CD4-positive, CD25-positive, alpha-beta regulatory T cell (primary cell): ENCODE results near the gene CRTC1. TPM values are rescaled to one million over a fixed set of nuclear protein-coding genes. Genes with fewer than 3 reads are reported as not detected.

Source experiments
- ATAC-seq, 2 donors: fragments of 150-1000 bp; cut with Tn5 transposase; one replicate each; pipeline ENCODE4 v1.10.0; 2021; ENCODE audit warnings: low read depth in 2 of 2, moderate number of reproducible peaks in 2 of 2, moderate library complexity in 1 of 2
- DNase-seq, 3 donors: peaks; one replicate each; pipeline versions ENCODE4 v3.0.0 to v3.0.0-alpha.2; 2012 to 2022; ENCODE audit warnings: mixed read lengths in 1 of 3
- H3K27ac ChIP-seq: one replicate; pipeline ENCODE4 v1.7.0; 2013; ENCODE audit warnings: mild to moderate bottlenecking, low read length; ENCODE audit not compliant: insufficient read depth, poor library complexity, severe bottlenecking
- H3K27me3 ChIP-seq: one replicate; pipeline ENCODE4 v1.7.0; 2013; ENCODE audit warnings: low read length; ENCODE audit not compliant: control insufficient read depth, insufficient read depth
- H3K36me3 ChIP-seq: one replicate; pipeline ENCODE4 v1.7.0; 2013; ENCODE audit warnings: mild to moderate bottlenecking, low read length, moderate library complexity; ENCODE audit not compliant: control insufficient read depth, insufficient read depth
- H3K4me1 ChIP-seq: 2 replicates; pipeline ENCODE4 v1.7.0; 2013; ENCODE audit warnings: mild to moderate bottlenecking, low read length; ENCODE audit not compliant: insufficient read depth, control insufficient read depth, poor library complexity, severe bottlenecking
- H3K4me3 ChIP-seq: one replicate; pipeline ENCODE4 v1.7.0; 2013; ENCODE audit warnings: low read depth, mild to moderate bottlenecking, low read length, moderate library complexity
- H3K9me3 ChIP-seq, 2 experiments: 1 replicate in 1 of 2; 2 replicates in 1 of 2; pipeline ENCODE4 v1.7.0; 2013; ENCODE audit warnings: low read length in 2 of 2, mild to moderate bottlenecking in 1 of 2, moderate library complexity in 1 of 2; ENCODE audit not compliant: control insufficient read depth in 2 of 2
- H3K27ac Mint-ChIP-seq, 3 donors: one replicate each; pipeline ENCODE4 v1.8.0; 2020 to 2022; ENCODE audit warnings: mild to moderate bottlenecking in 3 of 3, mixed read lengths in 3 of 3, moderate library complexity in 2 of 3
- H3K27me3 Mint-ChIP-seq: one replicate; pipeline ENCODE4 v1.8.0; 2022; ENCODE audit warnings: mild to moderate bottlenecking, mixed read lengths
- H3K36me3 Mint-ChIP-seq: one replicate; pipeline ENCODE4 v1.8.0; 2020; ENCODE audit warnings: mixed read lengths
- H3K4me1 Mint-ChIP-seq, 4 donors: one replicate each; pipeline ENCODE4 v1.8.0; 2020 to 2022; ENCODE audit warnings: mixed read lengths in 4 of 4, mild to moderate bottlenecking in 1 of 4
- H3K4me3 Mint-ChIP-seq, 4 donors: one replicate each; pipeline ENCODE4 v1.8.0; 2020 to 2022; ENCODE audit warnings: mild to moderate bottlenecking in 4 of 4, mixed read lengths in 4 of 4, moderate library complexity in 3 of 4
- H3K9me3 Mint-ChIP-seq, 7 donors: one replicate each; pipeline ENCODE4 v1.8.0; 2020 to 2022; ENCODE audit warnings: mixed read lengths in 7 of 7, mild to moderate bottlenecking in 3 of 7, moderate library complexity in 2 of 7
- polyA plus RNA-seq, 4 donors: library from polyadenylated mRNA; unstranded; fragments of 300-500 nt; fragmentation: Illumina TruSeq; gene quantifications; one replicate each; pipeline ENCODE4 v1.2.3, GENCODE V29; 2021
- total RNA-seq: library from RNA; stranded (reverse); gene quantifications from one replicate; pipeline ENCODE4 v1.2.3, GENCODE V29; 2022

The CRTC1 gene
- total and polyA plus RNA-seq, 5 donors from 2014 or later, result 0.47 to 20.2 (median 1.1) TPM

DNA sequence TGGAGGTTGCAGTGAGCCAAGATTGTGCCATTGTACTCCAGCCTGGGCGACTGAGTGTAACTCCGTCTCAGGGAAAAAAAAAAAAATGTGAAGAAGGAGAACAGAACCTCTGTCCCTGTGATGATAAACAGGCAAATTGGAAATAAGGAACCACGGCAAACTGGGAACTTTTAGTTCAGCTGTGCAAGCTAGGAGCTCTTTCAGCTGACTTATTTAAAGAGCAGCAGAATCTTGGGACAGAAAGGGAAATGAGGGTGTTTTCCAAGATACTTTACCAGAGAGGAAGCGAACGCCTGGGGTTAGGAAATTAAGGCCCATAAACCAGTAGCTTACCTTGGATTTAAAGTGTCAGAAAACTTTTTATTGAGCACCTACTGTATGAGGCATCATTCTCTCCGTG lies 145.3 kb downstream of the CRTC1 start:
- H3K27ac Mint-ChIP-seq, result no peak overlapping the region
- DNase-seq, result no peak
- H3K4me3 Mint-ChIP-seq, result no peak overlapping the region
- Histone ChIP-seq H3K36me3 (no peaks in the 10 kb centered on the region), H3K27me3 (no peaks in the 10 kb centered on the region), H3K4me3 (no peak overlapping the region), H3K27ac (no peak overlapping the region), H3K9me3 (peaks cover 6% of the 10 kb centered on the region in 2 experiments), H3K4me1 (peaks cover 20% of the 10 kb centered on the region)
- H3K27me3 Mint-ChIP-seq, result peaks cover 33% of the 10 kb centered on the region
- peaks cover 6% of the 10 kb centered on the region for H3K36me3 Mint-ChIP-seq
- H3K9me3 Mint-ChIP-seq, result peaks cover 0 to 1% (median 0%) of the 10 kb centered on the region in 7 donors
- no peak for ATAC-seq
- H3K4me1 Mint-ChIP-seq, result peaks cover 3 to 15% (median 8%) of the 10 kb centered on the region in 4 donors

DNA sequence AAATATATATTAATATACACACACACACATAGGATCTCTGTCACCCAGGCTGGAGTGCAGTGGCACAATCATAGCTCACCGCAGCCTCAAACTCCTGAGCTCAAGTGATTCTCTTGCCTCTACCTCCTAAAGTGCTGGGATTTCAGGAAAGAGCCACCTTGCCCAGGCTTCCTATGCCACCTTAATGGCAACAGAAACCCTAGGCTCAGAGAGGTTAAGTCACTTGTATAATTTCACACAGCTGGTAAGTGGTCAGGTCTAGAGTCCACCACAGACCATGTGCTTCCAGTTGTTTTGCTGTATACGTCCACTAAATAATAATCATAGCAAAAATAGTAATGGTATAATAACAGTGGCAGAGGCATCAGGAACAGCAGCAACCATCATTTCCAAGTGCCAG lies 147.0 kb downstream of the CRTC1 start:
- H3K4me3 Mint-ChIP-seq, result peak overlapping the region; percentile 32 to 80 (median 58)
- H3K4me1 Mint-ChIP-seq, result peaks cover 13 to 32% (median 23%) of the 10 kb centered on the region in 4 donors
- H3K9me3 Mint-ChIP-seq, result peaks cover 0 to 1% (median 0%) of the 10 kb centered on the region in 7 donors
- Histone ChIP-seq H3K4me1 (peaks cover 36% of the 10 kb centered on the region), H3K27me3 (no peaks in the 10 kb centered on the region), H3K9me3 (peaks cover 6% of the 10 kb centered on the region in 2 experiments), H3K4me3 (no peak overlapping the region), H3K36me3 (peaks cover 7% of the 10 kb centered on the region), H3K27ac (no peak overlapping the region)
- peaks cover 27% of the 10 kb centered on the region for H3K27me3 Mint-ChIP-seq
- ATAC-seq, result no peak
- H3K27ac Mint-ChIP-seq, result no peak overlapping the region
- no peak for DNase-seq
- peaks cover 9% of the 10 kb centered on the region for H3K36me3 Mint-ChIP-seq

DNA sequence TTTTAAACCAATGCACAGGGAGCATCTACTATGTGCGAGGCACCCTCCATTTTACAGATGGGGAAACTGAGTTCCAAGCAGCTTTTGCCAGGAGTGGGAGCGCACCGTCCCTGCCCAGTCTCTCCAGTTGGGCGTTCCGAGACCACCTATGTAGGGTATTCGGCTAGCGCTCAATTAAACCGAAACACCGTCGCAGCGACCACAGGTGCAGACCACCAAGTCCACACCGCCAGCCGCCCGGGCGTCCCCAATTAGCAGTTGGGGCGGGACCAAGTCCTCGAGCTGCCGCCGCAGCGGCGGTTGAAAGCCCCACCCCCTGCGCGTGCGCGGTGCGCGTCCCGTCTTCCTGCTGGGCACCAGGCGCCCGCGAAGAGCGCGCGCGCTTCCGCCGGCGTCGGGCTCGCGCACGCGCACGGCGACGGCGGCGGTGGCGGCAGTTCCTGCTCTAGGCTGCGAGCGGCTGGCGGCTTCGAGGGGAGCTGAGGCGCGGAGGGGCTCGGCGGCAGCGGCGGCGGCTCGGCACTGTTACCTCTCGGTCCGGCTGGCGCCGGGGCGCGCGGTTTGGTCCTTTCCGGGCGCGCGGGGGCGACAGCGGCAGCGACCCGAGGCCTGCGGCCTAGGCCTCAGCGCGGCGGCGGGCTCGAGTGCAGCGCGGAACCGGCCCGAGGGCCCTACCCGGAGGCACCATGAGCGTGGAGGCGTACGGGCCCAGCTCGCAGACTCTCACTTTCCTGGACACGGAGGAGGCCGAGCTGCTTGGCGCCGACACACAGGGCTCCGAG lies 148.2 kb downstream of the CRTC1 start, which contains the start of gene UPF1:
Gene UPF1, plus strand, starts transcription at position 436 of the 782 bp plus-strand sequence. Its CDS starts 251 bp downstream, at position 687.
- H3K4me3 Mint-ChIP-seq, result peak within 1 kb of the TSS; percentile 92 to 97 (median 94)
- H3K27me3 Mint-ChIP-seq, result peaks cover 16% of the 10 kb centered on the region
- Histone ChIP-seq H3K27ac (peak within 1 kb of the TSS; percentile 87), H3K27me3 (no peaks in the 10 kb centered on the region), H3K36me3 (peaks cover 16% of the 10 kb centered on the region), H3K4me3 (peak within 1 kb of the TSS; percentile 89), H3K9me3 (peaks cover 6% of the 10 kb centered on the region in 2 experiments), H3K4me1 (peaks cover 44% of the 10 kb centered on the region)
- H3K9me3 Mint-ChIP-seq, result peaks cover 0 to 1% (median 0%) of the 10 kb centered on the region in 7 donors
- H3K36me3 Mint-ChIP-seq, result peaks cover 20% of the 10 kb centered on the region
- ATAC-seq (peak; percentile 85 to 87), DNase-seq (peak; percentile 96)
- peaks cover 23 to 43% (median 34%) of the 10 kb centered on the region in 4 donors for H3K4me1 Mint-ChIP-seq
- H3K27ac Mint-ChIP-seq, result peak within 1 kb of the TSS; percentile 82 to 96 (median 93)

Other genes starting within 250 kb of the CRTC1 start
- 26.2 TPM for gene ISYNA1, start 245.5 kb upstream of the CRTC1 start, total RNA-seq
- gene ISYNA1, start 245.5 kb upstream of the CRTC1 start, polyA plus RNA-seq, result 10 to 100 TPM; 11.3 to 26.0 (median 21.4) TPM
- 53.6 TPM for gene ELL, start 161.6 kb upstream of the CRTC1 start, total RNA-seq
- 10 to 100 TPM in 1 of 4 donors, 1 to 10 TPM in 3; 7.7 to 11.8 (median 9.7) TPM for gene ELL, start 161.6 kb upstream of the CRTC1 start, polyA plus RNA-seq
- gene FKBP8, start 140.1 kb upstream of the CRTC1 start, total RNA-seq, result 186 TPM
- 100 to 1,000 TPM; 106 to 118 (median 117) TPM for gene FKBP8, start 140.1 kb upstream of the CRTC1 start, polyA plus RNA-seq
- 90.6 TPM for gene KXD1, start 125.8 kb upstream of the CRTC1 start, total RNA-seq
- gene KXD1, start 125.8 kb upstream of the CRTC1 start, polyA plus RNA-seq, result 10 to 100 TPM; 65.3 to 99.1 (median 89.9) TPM
- 1,556 TPM for gene UBA52, start 111.8 kb upstream of the CRTC1 start, total RNA-seq
- 1,000 to 10,000 TPM; 1,213 to 1,759 (median 1,573) TPM for gene UBA52, start 111.8 kb upstream of the CRTC1 start, polyA plus RNA-seq
- gene REX1BD, start 94.9 kb upstream of the CRTC1 start, total RNA-seq, result 87.4 TPM
- gene REX1BD, start 94.9 kb upstream of the CRTC1 start, polyA plus RNA-seq, result 100 to 1,000 TPM; 139 to 163 (median 148) TPM
- gene CRLF1, start 76.9 kb upstream of the CRTC1 start, total RNA-seq, result not detected
- 1 to 10 TPM in 1 of 4 donors, under 1 TPM in 1, not detected in 2; 0.31 to 1.1 TPM for gene CRLF1, start 76.9 kb upstream of the CRTC1 start, polyA plus RNA-seq
- not detected for gene TMEM59L, start 70.8 kb upstream of the CRTC1 start, total RNA-seq
- not detected for gene TMEM59L, start 70.8 kb upstream of the CRTC1 start, polyA plus RNA-seq
- gene KLHL26, start 46.7 kb upstream of the CRTC1 start, total RNA-seq, result 16.7 TPM
- gene KLHL26, start 46.7 kb upstream of the CRTC1 start, polyA plus RNA-seq, result 1 to 10 TPM; 1.8 to 4.0 (median 2.6) TPM
- gene COMP, start 107.6 kb downstream of the CRTC1 start, total RNA-seq, result not detected
- gene COMP, start 107.6 kb downstream of the CRTC1 start, polyA plus RNA-seq, result not detected
- gene UPF1, start 148.3 kb downstream of the CRTC1 start, total RNA-seq, result 140 TPM
- gene UPF1, start 148.3 kb downstream of the CRTC1 start, polyA plus RNA-seq, result 10 to 100 TPM in 2 of 4 donors, 1 to 10 TPM in 2; 8.6 to 11.9 (median 9.8) TPM
- gene CERS1, start 212.5 kb downstream of the CRTC1 start, total RNA-seq, result not detected
- not detected for gene CERS1, start 212.5 kb downstream of the CRTC1 start, polyA plus RNA-seq
- 165 TPM for gene COPE, start 235.7 kb downstream of the CRTC1 start, total RNA-seq
- 100 to 1,000 TPM; 218 to 314 (median 273) TPM for gene COPE, start 235.7 kb downstream of the CRTC1 start, polyA plus RNA-seq
- gene DDX49, start 236.0 kb downstream of the CRTC1 start, total RNA-seq, result 48.0 TPM
- 10 to 100 TPM; 21.6 to 30.9 (median 26.4) TPM for gene DDX49, start 236.0 kb downstream of the CRTC1 start, polyA plus RNA-seq